ENCODE results near the gene LRATD1.

Gene LRATD1

GRCh38 chr2:14632133-14632936, at the start of gene LRATD1:
TSS of gene LRATD1 (plus strand) at chr2:14632717. CDS start at chr2:14633980, 1,263 bp downstream.
- TF ChIP-seq CTCF (IDR thresholded peaks at IDR 0.05), result no peak

GRCh38 chr2:14583059-14583458, 49.5 kb upstream of the LRATD1 start:
- no peak for TF ChIP-seq CTCF (IDR thresholded peaks at IDR 0.05)

GRCh38 chr2:14583802-14584201, 48.7 kb upstream of the LRATD1 start:
- no peak for TF ChIP-seq CTCF (IDR thresholded peaks at IDR 0.05)

- TF ChIP-seq CTCF (IDR thresholded peaks at IDR 0.05), result no peak
These were observed 45.4 kb upstream of the LRATD1 start for GRCh38 chr2:14587119-14587518.

- TF ChIP-seq CTCF (IDR thresholded peaks at IDR 0.05), result no peak
These were observed 31.3 kb upstream of the LRATD1 start for GRCh38 chr2:14601156-14601770.

- TF ChIP-seq CTCF (IDR thresholded peaks at IDR 0.05), result no peak
These were observed 30.2 kb upstream of the LRATD1 start for GRCh38 chr2:14602309-14602708.

- TF ChIP-seq CTCF (IDR thresholded peaks at IDR 0.05), result no peak
These were observed 28.8 kb upstream of the LRATD1 start for GRCh38 chr2:14603676-14604075.
